ENCODE data around the gene DNHD1.

Gene DNHD1

GRCh38 chr11:6599449-6599848, 102.4 kb downstream of the DNHD1 start:
- no peak for DNase-seq

GRCh38 chr11:6599881-6600390, 102.9 kb downstream of the DNHD1 start:
- no peak for DNase-seq

- no peak for DNase-seq
Measured at GRCh38 chr11:6601041-6601461, 104.0 kb downstream of the DNHD1 start.

DNA sequence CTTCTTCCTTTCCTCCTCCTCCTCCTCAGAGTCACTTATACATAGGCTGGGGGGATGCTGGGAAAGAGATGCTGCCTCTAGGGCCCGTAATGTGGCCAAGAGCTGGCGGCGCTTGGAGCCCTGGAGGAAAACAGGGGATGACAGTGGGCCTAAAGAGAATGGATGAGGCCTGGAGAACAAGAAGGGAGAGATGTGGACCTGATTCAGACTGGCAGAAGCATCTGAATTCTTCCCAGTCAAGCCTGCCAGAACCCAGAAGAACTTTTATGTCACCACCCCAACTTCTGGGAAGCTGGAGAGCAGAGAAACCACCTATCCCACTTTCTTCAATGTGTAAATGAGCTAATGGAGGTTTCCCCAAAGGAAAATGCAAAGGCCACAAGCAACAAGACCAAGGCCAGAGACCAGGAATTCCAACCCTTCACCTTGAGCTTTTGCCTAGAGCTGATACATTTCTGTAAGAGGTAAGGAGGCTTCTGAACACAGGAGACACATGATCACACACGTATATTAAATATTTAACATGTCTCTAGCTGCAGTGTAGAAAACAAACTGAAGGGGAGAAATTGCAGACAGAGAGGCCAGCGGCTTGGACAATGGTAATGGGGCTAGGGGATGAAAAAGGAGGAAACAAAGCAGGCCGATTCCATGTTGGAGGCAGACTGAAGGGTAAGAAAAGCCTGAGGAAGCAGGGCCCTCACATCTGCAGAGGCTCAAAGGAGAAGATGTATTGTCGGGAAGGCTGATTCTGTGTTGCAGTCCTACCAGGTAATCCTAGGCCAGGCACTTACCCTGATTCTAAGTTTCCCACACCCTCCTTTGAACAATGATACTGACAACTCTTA, 105.2 kb downstream of the DNHD1 start:
- DNase-seq = no peak

GRCh38 chr11:6603287-6604080, 106.4 kb downstream of the DNHD1 start, which contains the start of the genes ILK and RRP8:
TSS of gene ILK (plus strand) at chr11:6603774. CDS start at chr11:6604272, 498 bp downstream.
TSS of gene RRP8 (minus strand) at chr11:6603616. CDS start at chr11:6603502, 114 bp downstream.
- DNase-seq = peak; percentile 95

GRCh38 chr11:6604081-6604626, 107.1 kb downstream of the DNHD1 start:
- peak; percentile 80 for DNase-seq

GRCh38 chr11:6604790-6605189, 107.7 kb downstream of the DNHD1 start:
- DNase-seq = no peak

GRCh38 chr11:6606471-6607189, 109.5 kb downstream of the DNHD1 start:
- DNase-seq = peak; percentile 86

DNA sequence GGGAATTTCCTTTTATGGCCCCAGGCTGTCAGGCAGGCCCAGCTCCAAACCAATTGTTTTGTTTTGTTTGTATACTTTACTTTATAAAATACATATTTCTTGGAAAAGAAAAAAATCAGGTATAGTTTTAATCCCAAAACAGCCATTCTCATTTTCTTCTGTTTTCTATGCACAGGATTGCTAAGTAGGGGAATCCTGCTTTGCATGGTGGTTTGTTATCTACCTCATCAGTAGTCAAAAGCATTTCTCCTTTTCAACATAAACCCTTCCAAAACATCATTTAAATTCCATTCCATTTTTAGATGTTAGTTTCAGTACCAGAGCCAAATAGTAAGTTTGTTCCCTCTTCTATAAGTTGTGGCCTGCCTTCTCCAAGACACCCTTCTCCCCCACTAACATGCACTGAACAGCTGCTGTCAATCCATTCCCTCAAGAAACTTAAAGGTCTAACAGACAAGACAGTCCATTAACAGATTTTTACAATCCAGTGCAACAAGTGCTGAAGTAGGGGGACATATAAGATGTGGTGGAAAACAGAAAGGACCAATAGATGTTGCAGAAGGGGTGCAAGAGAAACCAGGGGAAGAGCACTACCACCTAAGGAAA, 110.2 kb downstream of the DNHD1 start:
- no peak for DNase-seq

GRCh38 chr11:6608011-6608410, 110.9 kb downstream of the DNHD1 start:
- DNase-seq = no peak

- no peak for DNase-seq
Measured at GRCh38 chr11:6608726-6609501, 111.8 kb downstream of the DNHD1 start.

DNA sequence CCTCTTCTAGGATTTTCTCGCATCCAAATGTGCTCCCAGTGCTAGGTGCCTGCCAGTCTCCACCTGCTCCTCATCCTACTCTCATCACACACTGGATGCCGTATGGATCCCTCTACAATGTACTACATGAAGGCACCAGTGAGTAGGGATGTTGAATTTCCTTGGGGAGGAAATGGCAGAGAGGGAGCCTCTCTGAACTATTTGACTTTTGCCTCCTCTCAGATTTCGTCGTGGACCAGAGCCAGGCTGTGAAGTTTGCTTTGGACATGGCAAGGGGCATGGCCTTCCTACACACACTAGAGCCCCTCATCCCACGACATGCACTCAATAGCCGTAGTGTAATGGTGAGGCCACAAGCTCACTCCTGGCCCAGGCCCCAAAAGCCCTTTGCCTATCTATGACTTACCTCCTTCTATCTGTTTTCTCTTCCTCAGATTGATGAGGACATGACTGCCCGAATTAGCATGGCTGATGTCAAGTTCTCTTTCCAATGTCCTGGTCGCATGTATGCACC, 112.5 kb downstream of the DNHD1 start:
- no peak for DNase-seq

GRCh38 chr11:6610591-6610990, 113.5 kb downstream of the DNHD1 start:
- no peak for DNase-seq

DNA sequence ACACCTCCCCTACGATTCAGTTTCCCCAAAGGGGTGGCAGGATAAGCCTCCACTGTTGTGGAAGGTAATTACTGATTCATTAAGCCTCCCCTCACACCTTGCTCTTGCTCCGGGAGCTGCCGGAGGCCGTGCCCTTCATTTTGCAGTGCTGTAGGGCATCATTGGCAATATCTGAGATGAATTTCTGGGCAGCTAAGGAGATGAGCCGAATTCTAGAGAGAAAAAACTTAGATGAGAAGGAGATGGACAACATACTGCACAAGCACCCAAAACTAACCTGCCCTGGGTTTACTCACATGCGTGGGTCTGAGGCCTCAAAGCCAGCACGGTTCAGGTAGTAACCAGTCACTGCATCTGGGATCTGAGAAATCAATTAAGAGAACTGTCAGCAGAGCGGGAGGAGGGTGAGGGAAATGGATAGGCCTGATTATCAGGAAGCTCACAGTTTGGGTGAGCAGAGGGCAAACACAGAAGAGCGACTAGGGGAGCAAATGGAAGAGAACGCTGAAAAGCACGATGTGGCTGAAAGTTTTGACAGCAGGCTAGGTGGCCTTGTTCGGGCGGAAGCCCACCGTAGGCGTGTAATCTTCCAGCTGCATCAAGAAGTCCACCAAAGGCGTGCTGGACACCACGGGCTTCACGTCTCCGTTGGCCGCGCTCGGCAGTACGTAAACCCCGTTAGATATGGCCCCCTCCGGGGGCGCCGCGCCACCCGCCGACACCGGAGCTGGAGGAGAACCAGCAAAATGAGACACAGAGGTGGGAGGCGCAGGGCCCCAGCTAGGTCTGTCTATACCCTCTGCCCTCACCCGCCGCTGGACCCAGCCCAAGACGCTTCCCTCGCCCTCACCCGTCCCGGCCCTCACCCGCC, 114.2 kb downstream of the DNHD1 start:
- peak; percentile 41 for DNase-seq

GRCh38 chr11:6611963-6612212, 114.8 kb downstream of the DNHD1 start:
- no peak for DNase-seq

GRCh38 chr11:6612213-6613041, 115.3 kb downstream of the DNHD1 start, which contains the start of gene TAF10:
TSS of gene TAF10 (minus strand) at chr11:6612216. CDS start at chr11:6612189, 27 bp downstream.
- peak; percentile 97 for DNase-seq

- no peak for DNase-seq
Measured at GRCh38 chr11:6613496-6613895, 116.4 kb downstream of the DNHD1 start.

- DNase-seq = no peak
Measured at GRCh38 chr11:6614446-6614845, 117.4 kb downstream of the DNHD1 start.

DNA sequence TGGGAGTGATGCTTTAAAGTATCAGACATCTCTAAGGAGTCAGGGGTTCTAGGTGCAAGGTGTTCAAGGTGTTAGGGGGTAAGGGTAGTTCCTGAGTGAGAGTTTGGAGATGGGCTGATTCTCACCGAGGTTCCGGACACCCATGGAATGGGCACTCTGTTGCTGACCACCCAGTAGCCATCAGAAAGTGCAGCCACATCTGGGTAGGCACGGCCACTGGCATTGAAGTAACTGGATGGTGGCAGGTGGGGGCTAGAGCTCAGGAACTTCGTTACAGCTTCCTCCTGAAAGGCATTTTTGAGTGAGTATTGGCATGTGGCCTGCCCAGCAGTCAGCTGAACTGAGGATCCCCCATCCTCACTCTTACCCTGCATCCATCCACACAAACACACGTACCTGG, 118.0 kb downstream of the DNHD1 start:
- DNase-seq = no peak
